K562 (cell line): ENCODE results near the gene OSTF1. TPM values are rescaled to one million over a fixed set of nuclear protein-coding genes. Genes with fewer than 3 reads are reported as not detected.
A peak's percentile ranks its signal among the peaks of the same experiment; 100 is the strongest.

ENCODE experiments used
- BDP1 ChIP-seq: IDR thresholded peaks from 3 replicates; pipeline ENCODE4 v1.6.1; 2011; ENCODE audit not compliant: insufficient read length, insufficient read depth
- BMI1 ChIP-seq: fragments of 150-350 bp; IDR thresholded peaks from 2 replicates; pipeline ENCODE4 v1.6.1; 2014; ENCODE audit warnings: low read length
- CBX2 ChIP-seq: fragments of 200-600 bp; sonication (generic); IDR thresholded peaks from one replicate; pipeline ENCODE4 v1.6.1; 2012; ENCODE audit warnings: mild to moderate bottlenecking, low read length, inconsistent platforms; ENCODE audit not compliant: insufficient read depth, poor library complexity, severe bottlenecking
- CREB5 ChIP-seq: fragments of 250-450 bp; sonication (Bioruptor Pico); IDR thresholded peaks from 2 replicates; pipeline ENCODE4 v1.5.0; 2020; ENCODE audit warnings: mild to moderate bottlenecking
- DMBX1 ChIP-seq: fragments of 250-450 bp; sonication (Bioruptor Pico); IDR thresholded peaks from 2 replicates; pipeline ENCODE4 v1.8.0; 2022; ENCODE audit warnings: inconsistent platforms, mild to moderate bottlenecking, moderate library complexity, borderline replicate concordance
- GATAD2B ChIP-seq: fragments of 450-650 bp; IDR thresholded peaks from 2 replicates; pipeline ENCODE4 v1.6.1; 2017; ENCODE audit warnings: mild to moderate bottlenecking, borderline replicate concordance
- HNRNPLL ChIP-seq: fragments of 200-400 bp; formaldehyde crosslinking; IDR thresholded peaks from 2 replicates; pipeline ENCODE4 v1.6.1; 2017; ENCODE audit warnings: low read length, low read depth, mild to moderate bottlenecking; ENCODE audit not compliant: poor library complexity, severe bottlenecking
- L3MBTL2 ChIP-seq: fragments of 450-650 bp; IDR thresholded peaks from 2 replicates; pipeline ENCODE4 v1.6.1; 2016; ENCODE audit warnings: mild to moderate bottlenecking, moderate library complexity
- MXD1 ChIP-seq: fragments of 250-450 bp; sonication (Bioruptor Pico); IDR thresholded peaks from 2 replicates; pipeline ENCODE4 v1.8.0; 2021; ENCODE audit warnings: borderline replicate concordance, mild to moderate bottlenecking, moderate library complexity; ENCODE audit not compliant: poor library complexity, severe bottlenecking
- MXI1 ChIP-seq: IDR thresholded peaks from 2 replicates; pipeline ENCODE4 v1.6.1; 2011; ENCODE audit warnings: low read depth, mild to moderate bottlenecking, improper control_type of control experiment, low read length
- NFYB ChIP-seq: IDR thresholded peaks from 2 replicates; pipeline ENCODE4 v1.6.1; 2011; ENCODE audit warnings: mild to moderate bottlenecking, moderate library complexity; ENCODE audit not compliant: insufficient read length; ENCODE audit errors: extremely low read depth
- NRF1 ChIP-seq, 2 experiments: fragments of 450-650 bp; IDR thresholded peaks in 1 of 2; conservative IDR thresholded peaks in 1 of 2; 2 replicates each; pipeline ENCODE4 v1.6.1; 2014; ENCODE audit warnings: mild to moderate bottlenecking in 2 of 2
- POLR2G ChIP-seq: fragments of 200-400 bp; formaldehyde crosslinking; IDR thresholded peaks from 2 replicates; pipeline ENCODE4 v1.6.1; 2017; ENCODE audit warnings: low read depth, mild to moderate bottlenecking, antibody characterized with exemption, low read length, moderate library complexity
- PRPF4 ChIP-seq: fragments of 200-400 bp; formaldehyde crosslinking; IDR thresholded peaks from one replicate; pipeline ENCODE4 v1.6.1; 2017; ENCODE audit warnings: low read length, low read depth, mild to moderate bottlenecking; ENCODE audit not compliant: insufficient read depth, poor library complexity, severe bottlenecking
- RBBP5 ChIP-seq: fragments of 200-600 bp; sonication (generic); IDR thresholded peaks from 2 replicates; pipeline ENCODE4 v1.6.1; 2012; ENCODE audit warnings: borderline replicate concordance, mild to moderate bottlenecking, low read length, control low read depth, inconsistent platforms; ENCODE audit not compliant: insufficient read depth, poor library complexity, severe bottlenecking
- ZNF197 ChIP-seq: fragments of 200-800 bp; sonication (Bioruptor generic); IDR thresholded peaks from 2 replicates; pipeline ENCODE4 v1.6.1; 2016; ENCODE audit warnings: low read depth, missing genetic modification characterization, missing compliant biosample characterization
- ZNF217 ChIP-seq: sonication (generic); formaldehyde crosslinking; IDR thresholded peaks from 2 replicates; pipeline ENCODE4 v1.8.0; 2022; ENCODE audit warnings: mild to moderate bottlenecking, missing genetic modification reagents
- ZNF347 ChIP-seq: fragments of 450-650 bp; formaldehyde crosslinking; IDR thresholded peaks from 2 replicates; pipeline ENCODE4 v1.4.0; 2020; ENCODE audit warnings: low read depth, mild to moderate bottlenecking, moderate library complexity
- ZNF766 ChIP-seq: fragments of 200-800 bp; sonication (Bioruptor generic); conservative IDR thresholded peaks from 2 replicates; pipeline ENCODE4 v1.6.1; 2016; ENCODE audit warnings: missing genetic modification characterization, missing compliant biosample characterization
- polyA plus RNA-seq, 8 experiments: library from polyadenylated mRNA; depleted of rRNA in 4 of 8; stranded (reverse) in 5 of 8; unstranded in 3 of 8; fragments of >200 nt; fragmentation: Nextera tagmentation in 2 of 8; fragmentation: Illumina TruSeq in 1 of 8; extraction: Ambion mirVana in 2 of 8; extraction: Trizol in 1 of 8; gene quantifications; 2 replicates each; pipeline versions ENCODE4 v1.2.1 to v1.2.3, GENCODE V29; 2011 to 2014; ENCODE audit warnings: inconsistent platforms in 1 of 8, missing spikeins in 1 of 8
- total RNA-seq, 7 experiments: library from RNA; depleted of rRNA in 6 of 7; stranded (reverse); fragments of >200 nt in 6 of 7; fragmentation: Illumina TruSeq in 2 of 7; extraction: Trizol in 2 of 7; gene quantifications; 2 replicates each; pipeline versions ENCODE4 v1.2.1 to v1.2.3, GENCODE V29; 2011 to 2021; ENCODE audit warnings: low replicate concordance in 1 of 7
- TF ChIP-seq, protein P1 (sequence below): fragments of 250-450 bp; sonication (Bioruptor Pico); IDR thresholded peaks from 2 replicates; pipeline ENCODE4 v1.4.0; 2020; ENCODE audit warnings: mild to moderate bottlenecking
- TF ChIP-seq, protein P2 (sequence below): IDR thresholded peaks from 3 replicates; pipeline ENCODE4 v1.6.1; 2011; ENCODE audit warnings: borderline replicate concordance, mild to moderate bottlenecking; ENCODE audit not compliant: insufficient read length, insufficient read depth

Gene OSTF1
- total and polyA plus RNA-seq, 9 of the 15 experiments (the other 6 are each of a cell fraction or from before 2014, with no cell fraction given) = 15.0 to 37.3 (median 23.0) TPM

GRCh38 chr9:75087824-75088645, at the start of gene OSTF1, which contains the start of gene NMRK1 (continued):
- TF ChIP-seq ZNF347 (CRISPR knock-in tag) (no peak), CREB5 (CRISPR knock-in tag) (no peak), NFYB (no peak), DMBX1 (CRISPR knock-in tag) (no peak), ZNF766 (peak; percentile 71), BMI1 (no peak), GATAD2B (no peak), POLR2G (peak; percentile 91), ZNF217 (CRISPR knock-in tag) (no peak), NRF1 (conservative IDR thresholded peaks at IDR 0.05 in 1 of 2, IDR thresholded peaks at IDR 0.05 in 1 of 2) (peak; percentile 89 to 90), CBX2 (no peak), PRPF4 (no peak), HNRNPLL (peak; percentile 81), MXI1 (no peak), RBBP5 (no peak), BDP1 (no peak), MXD1 (CRISPR knock-in tag) (no peak), ZNF197 (CRISPR knock-in tag) (0 out of 2 replicates have a peak, but pooled peaks have one; percentile 59), L3MBTL2 (peak; percentile 34; the same call in 1 of the 2 replicates)
- TF ChIP-seq, protein P1, sequence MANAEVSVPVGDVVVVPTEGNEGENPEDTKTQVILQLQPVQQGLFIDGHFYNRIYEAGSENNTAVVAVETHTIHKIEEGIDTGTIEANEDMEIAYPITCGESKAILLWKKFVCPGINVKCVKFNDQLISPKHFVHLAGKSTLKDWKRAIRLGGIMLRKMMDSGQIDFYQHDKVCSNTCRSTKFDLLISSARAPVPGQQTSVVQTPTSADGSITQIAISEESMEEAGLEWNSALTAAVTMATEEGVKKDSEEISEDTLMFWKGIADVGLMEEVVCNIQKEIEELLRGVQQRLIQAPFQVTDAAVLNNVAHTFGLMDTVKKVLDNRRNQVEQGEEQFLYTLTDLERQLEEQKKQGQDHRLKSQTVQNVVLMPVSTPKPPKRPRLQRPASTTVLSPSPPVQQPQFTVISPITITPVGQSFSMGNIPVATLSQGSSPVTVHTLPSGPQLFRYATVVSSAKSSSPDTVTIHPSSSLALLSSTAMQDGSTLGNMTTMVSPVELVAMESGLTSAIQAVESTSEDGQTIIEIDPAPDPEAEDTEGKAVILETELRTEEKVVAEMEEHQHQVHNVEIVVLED (CRISPR knock-in tag) = peak; percentile 80
- TF ChIP-seq, protein P2, sequence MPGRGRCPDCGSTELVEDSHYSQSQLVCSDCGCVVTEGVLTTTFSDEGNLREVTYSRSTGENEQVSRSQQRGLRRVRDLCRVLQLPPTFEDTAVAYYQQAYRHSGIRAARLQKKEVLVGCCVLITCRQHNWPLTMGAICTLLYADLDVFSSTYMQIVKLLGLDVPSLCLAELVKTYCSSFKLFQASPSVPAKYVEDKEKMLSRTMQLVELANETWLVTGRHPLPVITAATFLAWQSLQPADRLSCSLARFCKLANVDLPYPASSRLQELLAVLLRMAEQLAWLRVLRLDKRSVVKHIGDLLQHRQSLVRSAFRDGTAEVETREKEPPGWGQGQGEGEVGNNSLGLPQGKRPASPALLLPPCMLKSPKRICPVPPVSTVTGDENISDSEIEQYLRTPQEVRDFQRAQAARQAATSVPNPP = no peak
